H54 (cell line): ENCODE measurements around the gene BNC2.

ENCODE experiments used
- DNase-seq: peaks from one replicate; pipeline ENCODE4 v3.0.0; 2011; ENCODE audit warnings: low spot score, mixed read lengths; ENCODE audit not compliant: insufficient read length
- FAIRE-seq: peaks from 3 replicates; lab custom pipeline; 2011; peaks lifted over from hg19 to GRCh38; lab: Jason Lieb, UNC
- POLR2A ChIP-seq: IDR thresholded peaks from 2 replicates; pipeline ENCODE4 v1.6.1; 2011; ENCODE audit warnings: low read depth, mild to moderate bottlenecking, low read length

BNC2 gene

DNA sequence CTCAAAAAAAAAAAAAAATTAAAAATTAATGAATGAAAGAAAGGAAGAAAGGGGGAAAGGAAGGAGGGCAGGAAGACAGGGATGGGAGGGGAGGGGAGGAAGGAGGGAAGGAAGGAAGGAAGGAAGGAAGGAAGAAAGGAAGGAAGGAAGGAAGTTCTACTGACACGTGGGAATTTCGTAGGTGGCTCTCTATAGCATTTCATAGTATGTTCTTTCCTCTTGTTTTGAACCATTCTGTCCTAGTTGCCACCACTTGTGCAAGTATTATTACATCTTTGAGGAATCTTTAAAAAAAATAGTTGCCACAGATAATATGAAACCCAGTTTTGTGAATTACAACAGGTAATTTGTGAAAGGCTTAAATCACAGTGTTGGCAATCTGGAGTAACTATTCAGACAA, 253.8 kb downstream of the BNC2 start:
- no peak for DNase-seq
- TF ChIP-seq POLR2A, result no peak
- peak; percentile 27 for FAIRE-seq

DNA sequence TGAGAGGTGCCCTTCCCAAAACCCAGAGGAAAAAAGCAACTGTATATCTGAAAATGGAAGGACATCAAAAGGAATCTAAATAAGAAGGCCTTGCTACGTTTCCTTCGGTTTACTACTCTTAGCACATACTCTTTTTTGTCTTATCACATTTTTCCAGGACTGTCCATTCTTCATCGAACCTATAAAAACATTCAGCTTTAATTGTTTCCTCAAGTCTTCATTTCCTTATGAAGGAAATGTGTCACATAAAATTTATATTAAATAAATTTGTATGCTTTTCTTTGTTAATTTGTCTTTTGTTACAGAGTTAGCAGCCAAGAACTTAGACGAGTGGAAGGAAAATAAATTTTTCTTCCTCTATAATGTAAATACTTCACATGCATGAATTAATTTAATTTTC, 255.0 kb downstream of the BNC2 start:
- DNase-seq (no peak), FAIRE-seq (no peak)
- TF ChIP-seq POLR2A, result no peak

DNA sequence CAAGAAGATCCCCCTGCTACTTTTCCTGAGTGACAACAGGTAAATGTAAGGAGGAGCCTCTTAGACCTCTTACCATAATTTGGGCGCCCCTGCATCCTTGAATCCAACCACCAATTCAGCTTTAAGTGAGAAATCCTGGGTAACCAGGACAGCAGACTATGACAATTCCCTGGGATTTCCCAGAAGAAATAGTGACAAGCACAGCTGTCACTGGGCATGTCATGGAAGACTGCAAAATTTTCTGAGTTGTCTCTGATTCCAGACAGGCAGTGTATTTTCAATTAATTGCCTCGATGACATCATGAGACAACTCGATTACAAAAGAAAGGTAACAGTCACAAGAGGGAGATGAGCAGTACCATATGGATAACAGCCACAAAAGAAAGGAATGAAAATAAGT, 256.9 kb downstream of the BNC2 start:
- FAIRE-seq (no peak), DNase-seq (no peak)
- no peak for TF ChIP-seq POLR2A

DNA sequence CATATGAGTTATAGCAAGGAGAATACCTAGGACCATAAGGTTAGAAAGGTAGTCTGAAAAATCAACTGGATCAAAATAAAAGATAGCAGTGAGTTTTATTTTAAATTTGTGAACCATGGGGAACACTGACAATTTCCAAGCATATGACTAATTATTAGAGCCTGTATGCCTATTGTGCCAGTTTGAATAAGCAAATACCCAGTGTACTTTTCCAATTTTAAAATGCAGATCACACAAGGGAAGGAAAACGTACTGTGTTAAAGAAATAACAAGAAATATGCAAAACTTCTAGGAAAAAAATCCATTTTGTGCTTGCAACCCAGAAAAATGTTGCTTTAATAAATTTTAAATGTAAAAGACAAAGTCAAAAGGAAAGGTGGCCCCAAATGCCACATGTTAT, 257.4 kb downstream of the BNC2 start:
- no peak for TF ChIP-seq POLR2A
- no peak for DNase-seq
- FAIRE-seq, result no peak

DNA sequence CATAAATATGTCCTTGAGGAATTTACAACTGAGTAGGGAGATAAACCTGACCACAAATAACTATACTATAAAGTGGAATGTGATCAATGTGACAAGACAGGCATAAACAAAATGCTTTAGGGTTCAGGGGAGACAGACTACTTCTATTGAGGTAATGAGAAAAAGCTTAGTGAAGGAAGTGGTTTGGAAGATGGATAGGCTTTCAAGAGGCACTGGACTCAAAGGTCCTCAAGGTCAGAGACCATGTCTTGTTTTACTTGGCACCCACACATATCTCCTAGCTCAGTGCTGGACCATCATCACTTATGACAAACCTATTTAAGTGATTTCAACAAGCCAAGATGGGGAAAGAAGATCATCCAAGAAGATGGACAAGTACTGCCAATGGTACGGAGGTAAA, 257.8 kb downstream of the BNC2 start:
- no peak for TF ChIP-seq POLR2A
- FAIRE-seq (peak; percentile 82), DNase-seq (no peak)

DNA sequence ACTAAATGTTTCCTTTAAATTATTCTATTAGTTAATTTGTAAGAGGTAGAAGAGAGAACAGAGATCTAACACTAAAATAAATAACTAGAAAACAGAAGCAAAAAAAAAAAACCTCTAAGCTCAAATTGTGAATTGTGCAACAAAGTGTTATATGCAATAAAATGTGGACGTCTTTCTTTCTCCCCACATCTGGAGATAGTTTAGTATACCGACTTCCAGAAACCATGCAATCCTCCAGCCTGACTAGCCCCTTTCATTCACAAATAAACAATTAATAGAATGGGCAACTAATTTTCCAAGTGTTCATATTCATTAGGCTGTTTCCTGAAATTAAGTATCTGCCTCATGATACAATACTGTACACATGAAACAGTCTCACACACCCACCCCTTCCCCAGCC, 258.5 kb downstream of the BNC2 start:
- DNase-seq, result no peak
- TF ChIP-seq POLR2A, result no peak
- FAIRE-seq, result no peak

DNA sequence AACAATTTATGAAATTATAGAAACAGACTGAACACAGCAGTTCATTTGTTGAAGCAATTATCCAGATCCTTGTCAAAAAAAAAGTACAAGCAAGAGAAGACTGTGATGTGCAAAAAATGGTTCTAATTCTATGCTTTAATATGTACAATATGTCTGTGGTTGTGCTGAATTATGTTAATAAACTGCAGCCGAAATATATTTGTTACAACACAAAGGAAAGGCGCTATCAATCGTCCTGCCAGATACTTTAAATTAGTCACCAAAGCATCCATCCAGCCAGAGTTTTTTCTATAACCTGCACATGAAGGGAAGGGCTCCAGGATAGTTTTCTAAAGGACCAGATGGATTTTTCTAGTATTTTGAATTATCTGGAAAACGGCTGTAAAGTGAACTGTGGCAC, 259.5 kb downstream of the BNC2 start:
- no peak for TF ChIP-seq POLR2A
- FAIRE-seq, result no peak
- no peak for DNase-seq

DNA sequence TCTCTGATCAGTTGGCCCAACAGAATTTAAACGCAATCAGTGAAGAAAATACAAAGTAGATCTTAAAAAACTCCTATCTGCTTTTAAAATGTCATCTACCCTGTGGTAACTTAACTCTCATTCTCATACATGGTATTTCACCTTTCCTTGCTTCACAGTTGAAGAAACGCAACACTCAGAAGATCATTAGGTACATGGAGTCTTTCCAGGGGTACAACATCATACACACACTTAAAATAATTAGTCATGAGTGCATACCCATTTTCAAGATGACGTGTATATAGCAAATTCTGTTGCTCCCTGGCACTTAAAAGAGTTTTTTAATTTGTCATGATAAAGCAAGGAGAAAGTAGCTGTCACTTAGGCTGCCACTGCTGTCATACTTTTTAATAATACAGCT, 259.9 kb downstream of the BNC2 start:
- DNase-seq, result no peak
- no peak for TF ChIP-seq POLR2A
- no peak for FAIRE-seq

DNA sequence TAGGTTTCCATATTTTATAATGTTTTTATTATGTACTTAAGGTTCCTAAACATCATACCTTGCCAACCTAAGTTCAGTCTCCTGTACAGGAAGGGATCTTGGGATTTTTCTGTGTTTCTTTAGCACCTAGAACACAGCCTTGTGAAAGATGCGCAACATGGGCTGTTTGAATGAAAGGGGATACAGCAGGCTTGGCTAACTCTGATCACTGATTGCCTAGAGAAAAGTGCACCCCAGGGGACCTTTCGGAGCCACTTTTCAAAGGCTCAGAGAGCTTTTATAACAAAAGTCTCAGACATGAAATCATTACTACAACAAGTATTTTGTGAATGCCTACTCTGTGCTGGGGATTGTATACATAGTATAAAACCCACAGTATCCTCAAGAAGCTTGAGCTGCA, 261.6 kb downstream of the BNC2 start:
- FAIRE-seq (no peak), DNase-seq (no peak)
- no peak for TF ChIP-seq POLR2A

DNA sequence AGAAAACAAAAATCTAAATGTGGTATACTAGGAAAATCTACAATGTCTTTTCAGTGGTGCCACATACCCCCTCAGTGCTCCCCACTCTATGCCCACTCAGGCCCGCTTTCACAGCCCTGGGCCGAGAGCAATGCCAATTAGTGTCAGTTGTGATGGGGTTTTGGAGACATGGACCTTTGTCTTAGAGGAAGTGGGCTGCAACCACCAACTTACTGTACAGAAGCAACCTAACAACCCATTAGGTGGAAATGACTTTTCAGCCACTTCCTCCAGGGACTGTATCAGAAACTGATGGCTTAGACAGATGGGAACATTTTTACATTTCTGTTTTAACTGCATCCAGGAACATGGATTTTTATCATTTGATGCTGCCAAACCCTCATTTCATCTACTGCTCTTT, 268.0 kb downstream of the BNC2 start:
- no peak for TF ChIP-seq POLR2A
- DNase-seq (no peak), FAIRE-seq (no peak)

DNA sequence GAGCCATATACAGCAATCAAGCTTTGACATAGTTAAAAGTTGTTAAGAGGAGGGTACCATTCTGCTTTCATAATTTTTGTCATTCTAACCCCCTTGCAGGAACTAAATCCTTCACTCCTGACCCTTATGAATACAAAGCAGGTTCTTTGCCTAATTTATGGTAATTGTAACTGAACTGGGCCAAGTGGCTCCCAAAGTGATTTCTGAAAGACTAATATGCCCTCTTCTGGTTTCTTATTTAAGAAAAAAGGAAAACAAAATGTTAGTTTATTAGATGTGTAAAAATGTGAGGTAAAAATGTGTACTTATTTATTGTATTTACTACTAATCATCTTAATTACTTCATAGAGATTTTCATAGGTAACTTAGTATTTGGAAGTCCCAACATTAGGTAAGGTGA, 268.5 kb downstream of the BNC2 start:
- FAIRE-seq (no peak), DNase-seq (no peak)
- no peak for TF ChIP-seq POLR2A

DNA sequence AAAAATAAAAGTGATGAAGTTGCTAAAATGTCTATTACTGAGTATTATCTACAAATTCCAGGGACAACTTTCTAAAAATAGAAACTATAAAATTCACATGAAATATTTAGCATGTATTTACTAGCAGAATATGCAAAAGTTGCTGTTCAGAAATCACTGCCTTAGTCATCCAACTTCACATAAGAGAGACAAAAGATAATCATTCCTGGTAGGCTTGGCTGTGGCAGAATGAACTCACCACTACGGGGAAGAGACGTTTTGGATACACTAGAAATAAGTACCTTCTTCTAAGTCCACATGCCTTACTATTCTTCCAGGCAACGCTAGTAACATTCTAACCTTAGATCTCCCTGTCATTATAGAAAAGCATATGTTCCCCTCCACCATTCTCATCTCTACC, 272.2 kb downstream of the BNC2 start:
- no peak for TF ChIP-seq POLR2A
- FAIRE-seq (peak; percentile 58), DNase-seq (no peak)

DNA sequence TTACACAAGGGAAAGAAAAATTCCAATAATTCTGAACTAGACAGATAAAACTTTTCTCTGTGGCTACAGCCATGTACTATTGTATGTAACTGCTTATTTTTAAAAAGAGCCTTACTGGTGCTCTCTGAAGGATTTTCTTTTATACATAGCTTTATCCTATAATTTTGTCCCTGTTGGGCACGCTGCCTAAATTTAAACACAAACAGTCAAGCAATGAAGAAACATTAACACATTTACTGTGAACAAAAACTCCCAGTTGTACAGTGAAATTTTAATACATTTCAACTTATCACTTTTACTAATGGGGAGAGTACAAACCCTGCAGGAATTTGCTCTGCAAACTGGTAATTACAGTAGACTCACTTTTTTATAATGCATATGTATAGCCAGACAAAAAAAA, 273.3 kb downstream of the BNC2 start:
- TF ChIP-seq POLR2A, result no peak
- no peak for DNase-seq
- FAIRE-seq, result no peak

DNA sequence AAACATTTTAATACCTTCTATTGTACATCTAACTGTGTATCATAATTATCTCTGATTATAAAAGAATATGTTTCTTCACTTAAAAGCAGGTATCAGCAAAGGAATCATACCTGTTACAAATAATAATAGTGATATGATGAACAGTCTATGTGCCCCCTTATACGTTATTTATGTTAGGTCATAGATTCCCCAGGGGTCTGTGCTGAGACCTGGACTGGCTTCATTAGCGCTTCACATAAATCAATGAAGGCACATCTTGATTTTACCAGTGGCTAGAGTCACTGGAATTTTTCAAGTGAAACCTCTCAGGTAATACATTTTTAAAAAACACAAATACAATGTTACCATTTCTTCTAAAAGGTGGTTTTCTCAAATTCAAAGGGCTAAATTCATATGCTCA, 275.2 kb downstream of the BNC2 start:
- FAIRE-seq (no peak), DNase-seq (no peak)
- no peak for TF ChIP-seq POLR2A

DNA sequence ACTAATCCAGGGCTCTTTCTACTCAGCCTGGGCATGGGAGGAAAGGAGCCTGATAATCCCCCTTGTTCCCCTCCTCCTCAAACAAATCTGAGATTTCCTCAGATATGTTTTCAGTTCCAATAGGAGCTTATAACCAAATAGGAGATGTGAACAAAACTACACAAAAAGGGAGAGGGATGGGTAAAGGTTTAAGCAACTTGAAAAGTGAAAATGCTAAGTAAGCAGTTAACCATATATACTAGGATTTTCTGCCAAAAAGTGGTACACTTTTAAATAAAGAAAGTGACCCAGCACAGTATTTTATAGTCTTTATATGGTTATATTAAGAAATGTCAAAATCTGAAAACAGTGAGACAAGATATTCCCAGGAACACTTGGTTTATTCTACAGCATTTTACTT, 275.7 kb downstream of the BNC2 start:
- DNase-seq, result no peak
- no peak for TF ChIP-seq POLR2A
- FAIRE-seq, result no peak

DNA sequence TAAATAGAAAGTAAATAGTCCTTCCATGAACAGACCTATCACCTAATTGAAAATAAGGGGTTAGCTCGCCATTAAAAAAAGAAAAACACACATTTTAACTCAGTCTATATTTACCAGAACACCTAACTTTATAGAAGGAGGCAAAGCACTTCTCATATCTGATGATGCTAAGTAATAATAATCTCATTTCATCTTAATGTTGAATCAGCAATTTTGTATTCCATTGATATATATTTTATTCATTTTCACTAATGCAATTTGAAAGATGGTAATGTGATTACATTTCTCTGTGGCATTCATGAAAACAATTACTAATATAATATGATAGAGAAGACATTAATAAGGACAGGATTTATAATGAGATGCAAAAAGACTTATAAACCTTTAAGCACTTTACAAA, 276.7 kb downstream of the BNC2 start:
- no peak for TF ChIP-seq POLR2A
- no peak for FAIRE-seq
- no peak for DNase-seq
